ENCODE results near the gene HDLBP.

- TF ChIP-seq POLR2A (IDR thresholded peaks at IDR 0.05; ENCODE audit: low read depth, low read length) (no peak; the same call in 1 of the 2 replicates), POLR2AphosphoS5 (IDR thresholded peaks at IDR 0.05; ENCODE audit: low read depth, low read length) (no peak)
Observed at GRCh38 chr2:241234962-241235740, 80.3 kb downstream of the HDLBP start.

Measured in GM12892 (cell line).